G401.6 (cell line): ENCODE results near the gene SSNA1.

Experiments used
- FAIRE-seq: peaks from 2 replicates; lab custom pipeline; 2012; peaks lifted over from hg19 to GRCh38; lab: Jason Lieb, UNC

The SSNA1 gene, protein sequence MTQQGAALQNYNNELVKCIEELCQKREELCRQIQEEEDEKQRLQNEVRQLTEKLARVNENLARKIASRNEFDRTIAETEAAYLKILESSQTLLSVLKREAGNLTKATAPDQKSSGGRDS

DNA sequence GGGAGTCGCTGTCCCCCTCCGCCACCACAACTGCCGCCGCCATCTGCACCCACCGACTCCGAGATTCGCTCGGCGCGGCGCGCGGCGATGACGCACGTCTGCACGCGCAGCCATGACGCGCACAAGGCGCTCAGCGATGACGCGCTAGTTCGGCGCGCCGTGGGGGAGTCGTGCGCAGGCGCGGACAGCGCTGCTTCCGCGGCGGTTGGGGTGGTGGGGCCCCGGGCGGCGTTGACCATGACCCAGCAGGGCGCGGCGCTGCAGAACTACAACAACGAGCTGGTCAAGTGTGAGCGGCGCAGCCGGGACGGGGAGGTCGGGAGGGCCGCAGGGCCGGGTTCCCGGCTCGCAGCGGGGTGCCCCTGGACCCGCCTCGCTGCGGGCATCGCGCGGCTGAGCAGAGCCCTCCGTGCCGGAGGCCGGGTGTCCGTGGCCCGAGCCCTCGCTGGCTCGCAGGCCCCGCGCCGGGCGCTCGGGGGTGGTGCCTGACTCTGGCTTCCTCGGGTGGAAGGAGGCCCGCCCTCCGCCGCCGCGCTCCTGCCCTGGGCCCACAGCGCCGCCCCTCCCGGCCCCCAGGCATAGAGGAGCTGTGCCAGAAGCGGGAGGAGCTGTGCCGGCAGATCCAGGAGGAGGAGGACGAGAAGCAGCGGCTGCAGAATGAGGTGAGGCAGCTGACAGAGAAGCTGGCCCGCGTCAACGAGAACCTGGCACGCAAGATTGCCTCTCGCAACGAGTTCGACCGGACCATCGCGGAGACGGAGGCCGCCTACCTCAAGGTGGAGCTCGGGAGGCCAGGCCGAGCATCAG lies at the start of gene SSNA1, which contains the start of gene ANAPC2:
TSS of gene SSNA1 (plus strand) at position 187 of the 807 bp plus-strand sequence. CDS start at position 238, 51 bp downstream.
TSS of gene ANAPC2 (minus strand) at position 71 of the 807 bp plus-strand sequence. CDS start at position 43, 28 bp downstream.
- no peak for FAIRE-seq

DNA sequence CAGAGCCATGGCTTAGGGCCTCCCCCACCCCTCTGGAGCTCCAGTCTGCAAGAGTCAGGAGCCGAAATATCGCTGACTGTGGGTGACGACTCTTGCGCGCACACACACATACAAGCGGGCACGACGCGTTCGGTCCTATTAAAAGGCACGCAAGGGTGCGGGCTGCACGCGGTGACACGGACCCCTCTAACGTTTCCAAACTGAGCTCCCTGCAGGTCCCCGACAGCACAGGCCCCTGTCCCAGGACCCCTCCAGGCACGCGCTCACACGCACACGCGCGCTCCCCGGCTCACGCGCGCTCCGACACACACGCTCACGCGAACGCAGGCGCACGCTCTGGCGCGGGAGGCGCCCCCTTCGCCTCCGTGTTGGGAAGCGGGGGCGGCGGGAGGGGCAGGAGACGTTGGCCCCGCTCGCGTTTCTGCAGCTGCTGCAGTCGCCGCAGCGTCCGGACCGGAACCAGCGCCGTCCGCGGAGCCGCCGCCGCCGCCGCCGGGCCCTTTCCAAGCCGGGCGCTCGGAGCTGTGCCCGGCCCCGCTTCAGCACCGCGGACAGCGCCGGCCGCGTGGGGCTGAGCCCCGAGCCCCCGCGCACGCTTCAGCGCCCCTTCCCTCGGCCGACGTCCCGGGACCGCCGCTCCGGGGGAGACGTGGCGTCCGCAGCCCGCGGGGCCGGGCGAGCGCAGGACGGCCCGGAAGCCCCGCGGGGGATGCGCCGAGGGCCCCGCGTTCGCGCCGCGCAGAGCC lies 49.6 kb upstream of the SSNA1 start, which contains the start of gene GRIN1:
TSS of gene GRIN1 (plus strand) at position 433 of the 746 bp plus-strand sequence. CDS start 333 bp downstream, outside the sequence.
- no peak for FAIRE-seq

DNA sequence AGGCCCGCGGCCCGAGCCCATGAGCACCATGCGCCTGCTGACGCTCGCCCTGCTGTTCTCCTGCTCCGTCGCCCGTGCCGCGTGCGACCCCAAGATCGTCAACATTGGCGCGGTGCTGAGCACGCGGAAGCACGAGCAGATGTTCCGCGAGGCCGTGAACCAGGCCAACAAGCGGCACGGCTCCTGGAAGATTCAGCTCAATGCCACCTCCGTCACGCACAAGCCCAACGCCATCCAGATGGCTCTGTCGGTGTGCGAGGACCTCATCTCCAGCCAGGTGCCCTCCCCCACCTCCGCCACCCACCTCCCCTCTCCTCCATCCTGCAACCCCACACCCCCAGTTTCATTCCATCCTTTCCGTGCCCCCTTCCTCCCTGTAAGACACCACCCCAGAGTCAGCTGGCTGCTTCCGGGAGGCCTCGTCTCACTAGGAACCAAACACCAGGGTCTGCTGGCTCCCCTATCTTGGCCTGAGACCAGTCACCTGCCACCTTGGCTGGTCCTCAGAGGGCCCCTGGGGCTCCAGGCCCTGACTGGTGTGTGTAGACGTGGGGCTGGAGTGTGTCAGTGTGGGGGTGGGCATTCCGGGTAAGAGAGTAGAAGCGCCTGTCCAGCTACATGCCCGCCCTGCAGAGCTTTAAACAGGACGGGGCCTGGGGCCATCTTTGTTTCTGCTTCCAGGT lies 48.9 kb upstream of the SSNA1 start:
- no peak for FAIRE-seq

DNA sequence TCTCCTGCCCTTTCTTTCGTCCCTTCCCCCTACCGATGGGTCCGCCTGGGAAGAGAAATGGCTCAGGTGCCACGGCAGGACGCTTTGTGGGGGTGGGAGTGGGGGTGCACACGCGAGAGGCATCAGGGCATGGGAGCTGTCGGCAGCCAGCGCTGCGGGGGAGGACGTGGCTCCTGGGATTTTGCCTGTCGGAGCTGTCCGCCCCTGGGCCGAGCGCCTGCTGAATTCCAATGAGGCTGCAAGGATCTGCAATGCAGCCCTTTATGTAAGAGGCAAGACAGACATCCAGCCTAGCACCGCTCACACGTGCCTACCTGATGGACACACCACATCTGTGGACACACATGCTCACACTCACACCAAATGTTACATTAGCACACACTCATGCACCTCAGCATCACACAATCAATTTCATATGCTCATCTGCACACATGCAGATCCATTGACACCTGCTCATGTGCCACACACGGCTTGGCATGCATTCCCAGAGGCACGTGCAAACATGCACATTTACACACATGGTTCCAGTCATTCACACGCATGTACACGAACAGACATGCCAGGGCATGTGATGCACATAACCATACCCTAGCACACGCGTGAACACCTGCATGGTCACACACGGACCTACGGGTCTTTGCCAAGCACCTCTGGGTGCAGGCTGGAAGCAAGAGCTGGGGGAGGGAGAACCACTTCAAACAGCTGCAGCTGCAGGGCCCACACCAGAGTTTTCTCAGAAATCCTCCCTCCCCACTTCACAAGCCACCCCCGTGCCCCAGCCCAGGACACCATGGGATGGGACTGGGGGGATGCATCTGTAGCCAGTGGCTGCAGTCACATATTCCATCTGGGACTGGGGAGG lies 48.1 kb upstream of the SSNA1 start:
- FAIRE-seq = no peak

DNA sequence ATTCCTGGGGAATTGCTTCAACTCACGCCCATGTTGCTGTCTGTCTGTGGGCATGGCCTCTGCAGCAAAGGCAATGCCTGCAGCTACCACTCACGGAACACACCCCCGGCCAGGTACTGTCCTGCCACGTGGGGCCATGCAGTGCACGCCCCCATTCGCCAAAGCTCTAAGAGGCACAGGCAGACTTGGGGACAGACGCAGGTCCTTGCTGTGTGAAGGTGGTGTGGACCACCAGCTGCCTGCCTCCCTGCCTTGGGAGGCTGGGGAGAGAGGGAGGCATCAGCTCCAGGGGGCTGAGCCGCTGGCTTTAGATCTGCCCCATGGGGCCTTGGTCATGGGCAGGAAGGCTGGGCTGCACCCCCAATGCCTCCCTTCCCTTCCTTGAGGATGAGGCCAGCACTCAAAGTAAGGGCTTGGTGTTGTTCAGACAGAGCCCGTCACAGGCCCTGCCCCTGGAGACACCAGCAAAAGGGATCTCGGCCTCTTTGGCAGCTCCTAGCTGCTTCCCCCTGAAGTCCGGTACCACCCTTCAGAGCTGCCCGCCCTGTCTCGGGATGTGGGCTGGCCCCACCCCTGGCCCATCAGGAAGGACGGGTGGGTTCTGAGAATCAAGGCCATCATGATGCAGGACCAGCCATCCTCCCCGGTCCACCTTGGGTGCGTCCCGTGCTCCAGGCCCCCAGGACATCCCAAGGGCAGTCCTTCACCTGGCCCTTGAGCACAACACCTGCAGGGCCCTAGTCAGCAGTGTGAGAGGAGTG lies 47.2 kb upstream of the SSNA1 start:
- no peak for FAIRE-seq

DNA sequence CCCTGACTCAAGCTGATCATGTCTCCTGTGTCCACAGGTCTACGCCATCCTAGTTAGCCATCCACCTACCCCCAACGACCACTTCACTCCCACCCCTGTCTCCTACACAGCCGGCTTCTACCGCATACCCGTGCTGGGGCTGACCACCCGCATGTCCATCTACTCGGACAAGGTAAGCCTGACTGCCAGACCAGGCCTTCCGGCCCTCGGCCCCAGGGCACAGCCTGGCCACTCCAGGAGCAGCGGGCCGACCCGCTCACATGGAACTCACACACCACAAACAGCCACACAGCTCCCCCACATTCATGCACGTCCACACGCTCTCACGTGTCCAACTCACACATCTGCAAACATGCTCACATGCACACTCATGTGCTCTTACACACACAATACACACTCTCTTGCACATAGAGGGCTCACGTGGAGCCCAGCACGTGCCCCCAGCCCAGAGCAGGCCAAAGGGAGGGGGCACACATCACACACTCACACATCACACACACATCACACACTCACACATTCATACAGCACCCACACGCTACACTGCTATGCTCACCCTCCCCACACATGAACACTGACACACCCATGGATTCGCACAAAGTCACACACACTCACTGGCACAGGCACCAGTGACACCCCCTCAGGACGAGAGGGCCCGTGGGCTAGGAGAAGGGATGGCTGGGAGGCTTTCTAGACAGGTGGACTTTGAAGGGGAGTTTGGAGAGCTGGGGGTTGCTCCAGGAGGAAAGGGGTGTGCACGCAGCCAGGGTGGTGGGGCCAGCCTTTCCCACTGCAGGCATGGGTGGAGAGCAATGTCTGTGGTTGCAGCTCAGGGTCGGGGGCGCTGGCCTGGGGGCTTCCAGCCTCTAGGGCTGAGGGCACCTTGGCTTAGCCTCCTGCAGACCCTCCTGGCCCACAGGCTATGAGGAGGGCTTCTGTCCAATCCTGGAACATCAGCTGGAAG lies 46.2 kb upstream of the SSNA1 start:
- no peak for FAIRE-seq

DNA sequence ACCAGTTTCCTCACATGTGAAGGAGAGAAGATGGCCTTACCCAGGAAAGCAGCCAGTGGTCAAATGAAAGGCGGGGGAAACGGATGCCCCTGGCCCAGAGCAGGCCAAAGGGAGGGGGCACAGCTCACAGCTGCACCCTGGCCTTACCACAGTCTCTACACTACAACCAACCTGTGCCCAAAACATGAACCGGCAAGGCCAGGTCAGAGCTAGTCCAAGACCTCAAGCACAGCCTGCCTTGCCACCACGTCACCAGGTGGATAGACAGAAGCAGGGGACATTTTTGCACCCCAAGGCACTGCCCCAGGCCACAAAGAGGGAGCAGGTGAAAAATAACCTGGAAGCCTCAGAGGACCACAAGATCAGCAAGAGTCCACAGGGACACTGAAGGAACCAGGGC lies 45.0 kb upstream of the SSNA1 start:
- no peak for FAIRE-seq

DNA sequence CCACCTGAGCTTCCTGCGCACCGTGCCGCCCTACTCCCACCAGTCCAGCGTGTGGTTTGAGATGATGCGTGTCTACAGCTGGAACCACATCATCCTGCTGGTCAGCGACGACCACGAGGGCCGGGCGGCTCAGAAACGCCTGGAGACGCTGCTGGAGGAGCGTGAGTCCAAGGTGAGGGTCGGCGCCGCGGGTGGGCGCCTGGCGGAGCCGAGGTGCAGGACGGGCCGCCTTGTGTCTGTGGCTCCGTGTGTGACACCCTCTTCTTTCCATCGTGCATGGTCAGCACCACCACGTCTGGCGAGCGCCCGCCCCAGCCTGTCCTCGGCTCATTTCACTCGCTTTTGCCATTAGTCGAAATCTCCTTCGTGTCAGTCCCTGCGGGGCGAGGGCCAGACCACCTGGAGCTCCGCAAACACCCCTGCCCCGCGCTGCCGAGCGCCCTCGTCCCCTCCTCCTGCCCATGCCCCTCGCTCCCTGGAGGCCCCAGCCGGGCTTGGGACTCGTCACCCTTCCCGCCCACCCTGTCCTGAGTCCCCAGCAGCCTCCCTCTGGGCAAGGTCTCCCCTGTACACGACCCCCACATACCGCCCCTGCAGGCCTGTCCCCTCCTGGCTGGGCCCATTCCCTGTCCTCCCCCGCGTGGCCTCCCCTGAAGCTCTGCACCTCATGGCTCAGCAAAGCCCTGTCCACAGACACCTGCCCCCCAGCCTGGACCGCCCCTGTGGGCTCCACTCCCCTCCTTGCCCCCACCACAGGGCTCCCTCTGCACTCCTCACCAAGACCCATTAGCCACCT lies 42.5 kb upstream of the SSNA1 start:
- FAIRE-seq = no peak

DNA sequence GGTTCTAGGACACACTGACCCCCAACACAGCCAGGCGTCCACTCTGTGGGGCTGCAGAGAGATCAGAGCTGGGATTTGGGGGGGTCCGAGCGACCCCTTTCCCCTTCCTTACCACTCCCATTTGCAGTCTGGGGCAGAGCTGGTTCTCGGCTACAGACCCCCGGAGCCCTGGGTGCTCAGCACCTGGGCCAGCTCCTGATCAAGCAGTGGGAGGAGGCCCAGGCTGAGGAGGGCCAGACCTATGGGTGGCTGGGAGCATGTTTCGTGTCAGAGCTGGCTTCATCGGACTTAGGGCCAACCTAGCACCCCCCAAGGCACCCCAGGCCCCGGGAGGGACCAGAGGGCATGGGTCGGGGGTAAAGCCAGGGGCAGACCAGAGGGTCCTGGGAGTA lies 42.0 kb upstream of the SSNA1 start:
- FAIRE-seq = no peak

DNA sequence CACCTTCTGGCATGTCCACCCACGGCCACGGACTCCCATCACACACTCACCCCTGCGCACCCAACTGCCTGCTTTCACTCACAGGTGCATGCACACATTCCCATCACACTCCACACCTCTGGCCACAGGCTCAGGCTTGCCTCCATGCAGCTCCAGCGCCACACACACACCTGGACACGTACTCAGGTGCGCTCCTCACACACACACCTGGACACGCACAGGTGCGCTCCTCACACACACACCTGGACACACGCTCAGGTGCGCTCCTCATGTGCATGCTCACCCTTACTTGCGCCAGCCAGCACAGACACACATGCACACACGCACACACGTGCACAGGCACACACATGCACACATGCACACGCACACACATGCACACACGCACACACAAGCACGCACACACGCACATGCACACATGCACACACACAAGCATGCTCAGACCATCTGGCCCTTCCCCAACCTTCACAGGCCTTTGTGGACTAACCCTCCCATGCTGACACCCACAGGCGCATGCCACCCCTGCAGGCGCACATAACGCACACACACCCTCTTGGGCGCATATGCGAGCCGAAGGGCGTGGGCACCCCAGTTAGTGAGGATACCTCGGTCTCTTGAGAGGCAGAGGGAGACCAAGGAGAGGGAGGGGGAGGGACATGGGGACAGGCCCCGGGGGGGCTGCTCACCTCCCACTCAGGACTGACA lies 41.2 kb upstream of the SSNA1 start:
- no peak for FAIRE-seq

DNA sequence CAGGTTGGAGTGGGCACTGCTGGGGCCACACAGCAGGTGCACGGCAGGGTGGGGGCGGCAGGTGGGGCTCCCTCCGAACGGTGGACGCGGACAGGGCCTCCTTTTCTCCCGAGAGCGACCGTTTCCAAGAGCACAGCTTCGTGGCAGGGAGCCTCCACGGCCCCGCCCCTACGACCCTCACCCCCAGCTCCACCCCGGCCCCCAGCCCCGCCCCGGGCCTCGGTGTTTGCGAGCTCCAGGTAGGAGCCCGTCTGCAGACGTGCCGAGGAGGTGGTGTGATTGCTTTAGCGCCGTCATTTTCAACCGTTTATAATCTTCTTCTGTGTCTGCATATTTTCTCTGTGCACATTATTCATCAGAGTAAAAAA lies 40.7 kb upstream of the SSNA1 start:
- FAIRE-seq = no peak

DNA sequence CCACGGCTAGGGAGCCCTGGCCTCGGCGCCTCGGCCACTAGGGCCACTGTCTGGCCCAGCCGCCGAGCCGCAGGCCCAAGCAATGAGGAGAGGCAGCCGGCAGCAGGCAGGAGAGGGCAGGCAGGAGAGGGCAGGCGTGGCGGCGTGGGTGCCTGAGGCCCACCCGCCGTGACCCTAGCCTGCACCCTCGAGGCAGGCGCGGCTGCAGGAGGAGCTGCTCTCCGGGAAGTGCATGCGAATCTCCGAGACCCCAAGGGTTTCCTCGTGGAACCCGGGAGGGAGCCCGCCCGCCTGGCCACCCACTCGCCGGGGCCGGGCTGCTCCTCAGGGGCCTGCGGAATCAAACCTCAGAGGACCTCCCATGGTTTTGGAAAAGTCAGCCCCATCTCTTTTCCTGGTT lies 40.2 kb upstream of the SSNA1 start:
- no peak for FAIRE-seq

DNA sequence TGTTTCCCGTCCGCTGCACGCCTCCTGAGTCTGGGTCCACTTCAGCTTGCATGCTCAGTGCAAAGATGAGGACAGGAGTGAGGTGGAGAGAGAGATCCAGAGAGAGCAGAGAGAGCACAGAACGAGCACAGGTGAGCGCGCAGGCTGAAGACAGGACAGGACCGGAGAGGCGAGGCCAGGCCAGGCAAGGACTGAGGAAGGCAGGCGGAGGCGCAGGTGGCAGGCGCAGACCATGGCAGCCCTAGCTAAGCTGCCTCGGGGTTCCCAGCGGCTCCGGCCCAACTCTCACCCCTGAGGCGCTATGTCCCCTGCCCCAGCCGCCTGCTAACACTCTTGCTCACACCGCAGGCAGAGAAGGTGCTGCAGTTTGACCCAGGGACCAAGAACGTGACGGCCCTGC lies 39.8 kb upstream of the SSNA1 start:
- no peak for FAIRE-seq

DNA sequence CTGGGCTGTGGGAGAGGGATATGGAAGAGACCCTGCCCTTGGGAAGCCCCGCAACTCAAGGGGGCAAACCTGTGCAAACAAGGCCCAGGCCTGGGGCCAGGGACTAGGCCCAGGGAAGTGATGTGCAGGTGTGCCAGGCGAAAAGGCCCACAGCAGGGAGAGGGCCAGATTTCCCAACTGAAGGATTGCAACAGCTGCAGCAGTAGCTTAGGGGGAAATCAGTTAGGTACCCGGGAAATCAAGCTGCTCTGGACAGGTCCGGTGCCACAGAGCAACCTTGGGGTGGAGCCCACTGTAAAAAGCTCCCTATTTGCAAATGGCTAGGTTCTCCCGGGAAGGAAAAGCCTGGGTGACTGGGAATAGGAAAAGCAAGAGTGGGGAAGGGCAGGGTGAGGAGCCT lies 39.1 kb upstream of the SSNA1 start:
- FAIRE-seq = no peak

DNA sequence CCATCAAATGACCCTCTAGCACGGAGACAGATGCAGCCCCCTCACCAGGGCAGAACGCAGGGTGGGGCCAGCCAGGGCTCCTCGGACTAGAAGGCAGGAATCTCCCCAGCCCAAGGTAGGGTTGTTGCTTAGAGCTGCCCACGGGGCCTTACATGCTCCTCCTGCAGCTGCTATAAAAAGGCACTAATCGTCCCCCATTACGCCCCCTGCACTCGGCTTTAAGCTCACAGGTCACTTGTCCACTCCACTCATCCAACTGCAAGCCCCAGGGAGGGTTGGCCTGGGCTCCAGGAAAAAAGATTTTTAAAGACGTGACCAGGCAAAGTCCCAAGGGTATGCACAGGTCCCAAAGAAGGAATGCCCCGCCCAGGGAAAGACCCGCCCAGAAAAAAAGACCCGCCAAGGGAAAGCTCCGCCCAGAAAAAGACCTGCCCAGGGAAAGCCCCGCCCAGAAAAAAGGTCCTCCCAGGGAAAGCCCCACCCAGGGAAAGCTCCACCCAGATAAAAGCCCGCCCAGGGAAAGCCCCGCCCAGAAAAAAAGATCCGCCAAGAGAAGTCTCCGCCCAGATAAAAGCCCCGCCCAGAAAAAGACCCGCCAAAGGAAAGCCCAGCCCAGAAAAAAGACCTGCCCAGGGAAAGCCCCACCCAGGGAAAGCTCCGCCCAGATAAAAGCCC lies 38.4 kb upstream of the SSNA1 start:
- peak; percentile 92 for FAIRE-seq

DNA sequence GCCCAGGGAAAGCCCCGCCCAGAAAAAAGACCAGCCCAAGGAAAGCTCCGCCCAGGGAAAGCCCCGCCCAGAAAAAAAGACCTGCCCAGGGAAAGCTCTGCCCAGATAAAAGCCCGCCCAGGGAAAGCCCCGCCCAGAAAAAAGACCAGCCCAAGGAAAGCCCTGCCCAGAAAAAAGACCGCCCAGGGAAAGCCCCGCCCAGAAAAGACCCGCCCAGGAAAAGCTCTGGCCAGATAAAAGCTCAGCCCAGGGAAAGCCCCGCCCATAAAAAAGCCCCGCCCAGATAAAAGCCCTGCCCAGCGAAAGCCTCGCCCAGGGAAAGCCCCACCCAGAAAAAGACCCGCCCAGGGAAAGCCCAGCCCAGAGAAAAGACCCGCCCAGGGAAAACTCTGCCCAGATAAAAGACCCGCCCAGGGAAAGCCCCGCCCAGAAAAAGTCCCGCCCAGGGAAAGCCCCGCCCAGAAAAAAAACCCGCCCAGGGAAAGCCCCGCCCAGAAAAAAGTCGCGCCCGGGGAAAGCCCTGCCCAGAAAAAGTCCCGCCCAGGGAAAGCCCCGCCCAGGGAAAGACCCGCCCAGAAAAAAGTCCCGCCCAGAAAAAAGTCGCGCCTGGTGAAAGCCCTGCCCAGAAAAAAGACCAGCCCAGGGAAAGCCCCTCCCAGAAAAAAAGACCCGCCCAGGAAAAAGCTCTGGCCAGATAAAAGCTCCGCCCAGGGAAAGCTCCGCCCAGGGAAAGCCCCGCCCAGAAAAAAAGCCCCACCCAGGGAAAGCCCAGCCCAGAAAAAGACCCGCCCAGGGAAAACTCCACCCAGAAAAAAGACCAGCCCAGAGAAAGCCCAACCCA lies 37.6 kb upstream of the SSNA1 start:
- FAIRE-seq = peak; percentile 60
